Lower leg skin (tissue), 3 donors: ENCODE measurements around the gene MAMSTR.

Experiments
- CTCF ChIP-seq, 3 donors: fragments of 450-650 bp; IDR thresholded peaks; one replicate each; pipeline ENCODE4 v1.5.1; 2016; ENCODE audit warnings: antibody characterized with exemption in 3 of 3, mild to moderate bottlenecking in 3 of 3, moderate library complexity in 2 of 3
- POLR2A ChIP-seq, 2 donors: fragments of 450-650 bp; IDR thresholded peaks; one replicate each; pipeline ENCODE4 v1.6.1; 2016 to 2017; ENCODE audit warnings: antibody characterized with exemption in 2 of 2, mild to moderate bottlenecking in 1 of 2, moderate library complexity in 1 of 2

- no peak for TF ChIP-seq CTCF (IDR thresholded peaks at IDR 0.05)
- no peak for TF ChIP-seq POLR2A (IDR thresholded peaks at IDR 0.05)
These were observed 32.4 kb upstream of the MAMSTR start for GRCh38 chr19:48751845-48752495.
